ENCODE data around the gene KLF13.

- TF ChIP-seq HOXB5 (CRISPR knock-in tag; IDR thresholded peaks at IDR 0.05) (no peak), RAD21 (conservative IDR thresholded peaks at IDR 0.05 in 1 of 2, IDR thresholded peaks at IDR 0.05 in 1 of 2) (no peak), CTCF (IDR thresholded peaks at IDR 0.05) (no peak), ATOH8 (CRISPR knock-in tag; IDR thresholded peaks at IDR 0.05; ENCODE audit: low read depth) (no peak), HMGXB4 (CRISPR knock-in tag; IDR thresholded peaks at IDR 0.05; ENCODE audit: borderline replicate concordance) (no peak), EP300 (IDR thresholded peaks at IDR 0.05) (no peak), JUN (IDR thresholded peaks at IDR 0.05) (no peak), CEBPB (IDR thresholded peaks at IDR 0.05) (no peak), HOXA7 (CRISPR knock-in tag; IDR thresholded peaks at IDR 0.05) (no peak)
Observed at GRCh38 chr15:31402003-31402402, 75.4 kb downstream of the KLF13 start.

Measured in A549 (cell line).